Heart left ventricle (tissue), 16 donors: ENCODE results near the gene ASIC3. TPM values are rescaled to one million over a fixed set of nuclear protein-coding genes. Genes with fewer than 3 reads are reported as not detected.

Source experiments
- ATAC-seq, 4 donors: fragments of 200-7000 bp; cut with Tn5 transposase; one replicate each; pipeline ENCODE4 v1.9.1; 2020 to 2022; ENCODE audit warnings: moderate library complexity in 4 of 4, mild to moderate bottlenecking in 3 of 4, moderate number of reproducible peaks in 1 of 4
- DNase-seq, 5 donors: peaks; one replicate each; pipeline ENCODE4 v3.0.0-alpha.2; 2020
- H3K27ac ChIP-seq, 12 donors: fragments of 200-600 bp; sonication (generic) in 4 of 12; one replicate each; pipeline versions ENCODE4 v1.5.0 to v1.8.0; 2016 to 2022; ENCODE audit warnings: mild to moderate bottlenecking in 2 of 12
- H3K27me3 ChIP-seq, 9 donors: fragments of 200-600 bp; sonication (generic) in 2 of 9; one replicate each; pipeline versions ENCODE4 v1.5.1 to v1.8.0; 2016 to 2022; ENCODE audit warnings: mild to moderate bottlenecking in 3 of 9
- H3K36me3 ChIP-seq, 9 donors: fragments of 200-600 bp; sonication (generic) in 2 of 9; one replicate each; pipeline versions ENCODE4 v1.5.0 to v1.8.0; 2018 to 2022; ENCODE audit warnings: mild to moderate bottlenecking in 2 of 9
- H3K4me1 ChIP-seq, 12 donors: fragments of 200-600 bp; sonication (generic) in 4 of 12; one replicate each; pipeline versions ENCODE4 v1.5.0 to v1.8.0; 2016 to 2022; ENCODE audit warnings: mild to moderate bottlenecking in 3 of 12
- H3K4me3 ChIP-seq, 12 donors: fragments of 200-600 bp; sonication (generic) in 4 of 12; one replicate each; pipeline versions ENCODE4 v1.5.0 to v1.8.0; 2017 to 2022; ENCODE audit warnings: mild to moderate bottlenecking in 9 of 12, moderate library complexity in 4 of 12
- H3K9me3 ChIP-seq, 12 donors: fragments of 200-600 bp; sonication (generic) in 4 of 12; one replicate each; pipeline versions ENCODE4 v1.5.0 to v1.8.0; 2016 to 2022; ENCODE audit warnings: mild to moderate bottlenecking in 1 of 12
- POLR2A ChIP-seq, 2 donors: fragments of 450-650 bp; IDR thresholded peaks; one replicate each; pipeline ENCODE4 v1.6.1; 2017; ENCODE audit warnings: antibody characterized with exemption in 2 of 2, mild to moderate bottlenecking in 2 of 2, moderate library complexity in 2 of 2
- WGBS, 4 donors: extraction: QIAGEN DNeasy Blood & Tissue Kit in 2 of 4; methylation state at CpG; one replicate each; pipeline versions ENCODE4 v1.1.5 to v1.1.7; 2013 to 2018; 5-methylcytosine and 5-hydroxymethylcytosine counted together
- intact Hi-C, 10 donors: fragments of 100-400 bp; cut with DNase I; formaldehyde crosslinking; loops; one replicate each; pipeline versions ENCODE4 v1.11.1 to v1.14.2; 2022
- polyA plus RNA-seq, 2 donors: library from polyadenylated mRNA; stranded (reverse); fragments of 200-250 nt; gene quantifications; one replicate each; pipeline ENCODE4 v1.2.3, GENCODE V29; 2013
- total RNA-seq, 9 donors: library from RNA; depleted of rRNA in 2 of 9; stranded (reverse); fragments of >200 nt in 2 of 9; fragmentation: NEBNext Ultra II Directional in 3 of 9; extraction: Animal tissue kit (Norgen Biotek cat#: 25700) in 3 of 9; gene quantifications; one replicate each; pipeline versions ENCODE4 v1.1.0 to v1.2.4, GENCODE V29; 2016 to 2023
- TF ChIP-seq, protein P1 (sequence below), 12 donors: fragments of 200-600 bp; sonication (generic) in 4 of 12; IDR thresholded peaks; one replicate each; pipeline versions ENCODE4 v1.5.0 to v1.8.0; 2018 to 2022; ENCODE audit warnings: antibody characterized with exemption in 12 of 12, mild to moderate bottlenecking in 5 of 12
- donor health status: ischemic (EF 13 %, LVEDD 7.1; RV severe dilation, severe dysfunction).
- donor health status: healthy with polysubstance abuse.
- donor health status: DM: no; HTN: yes; CAD: no.
- donor health status: DM: no; HTN: no; CAD: no.
- donor health status: ischemic (EF 25% LVEDD 6.9; RV normal size, moderate dysfunction).
- donor health status: ischemic (EF 25% LVEDD 5.7; RV mildly dilated, moderate dysfunction).
- donor health status: healthy.
- donor health status: DM: yes; HTN: yes; CAD: no.
- donor health status: ischemic (EF 35%, LVEDD 5.7; RV mildly dilated, moderate dysfunction).
- donor health status: nonischemic (EF 11% LVEDD 7.7; RV severe dilation, severe dysfunction).
- donor health status: DM: yes; HTN: yes; CAD: no.
- donor health status: PGD.
- donor health status: ischemic (EF 29% LVEDD 5.4; RV normal size, mild dysfunction).
- donor health status: nonischemic (EF 23%, LVEDD 6.1; RV moderate dilation, normal function).

The ASIC3 gene
- total and polyA plus RNA-seq, 11 donors = 2.7 to 12.9 (median 4.8) TPM

DNA sequence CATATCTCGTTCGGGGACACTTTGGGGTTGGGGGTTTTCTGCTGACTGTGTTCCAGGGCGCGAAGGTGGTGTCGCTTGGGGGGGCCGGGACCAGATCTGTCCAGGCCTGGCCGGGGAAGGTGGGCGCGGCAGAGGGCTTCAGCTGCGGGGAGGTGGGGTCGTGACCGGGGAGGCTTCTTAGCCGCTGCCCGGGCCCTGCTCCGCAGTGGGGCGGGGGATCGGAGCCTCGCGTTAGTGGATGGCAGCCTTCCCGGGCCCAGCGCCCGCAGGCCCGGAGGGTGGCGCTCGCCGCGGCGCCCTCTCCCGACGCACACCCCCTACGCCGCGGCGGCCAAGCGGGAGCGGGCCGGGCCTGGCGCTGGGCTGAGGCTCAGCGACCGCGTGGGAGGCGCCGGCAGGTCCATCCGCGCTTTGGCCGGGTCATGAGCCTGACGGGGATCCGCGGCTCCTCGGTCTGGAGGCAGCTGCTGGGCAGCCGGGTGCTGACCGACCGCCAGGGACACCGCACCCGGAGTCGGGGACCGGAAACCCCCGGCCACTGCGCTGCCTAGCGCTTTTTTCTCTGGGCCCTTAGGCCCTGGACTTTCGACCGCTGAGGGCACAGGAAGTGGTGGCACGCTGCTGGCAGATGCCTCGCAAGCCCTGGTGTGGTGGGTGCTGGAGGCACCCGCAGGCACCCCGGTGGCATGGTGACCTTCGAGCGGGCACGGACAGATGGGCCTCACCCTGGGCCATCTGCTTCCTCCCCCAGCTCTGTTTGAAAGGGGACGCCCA lies 39.1 kb downstream of the ASIC3 start:
- Histone ChIP-seq H3K4me3 (peak overlapping the region; percentile 60 to 96 (median 81)), H3K36me3 (peaks cover 0 to 7% (median 0%) of the 10 kb centered on the region in 9 donors), H3K27me3 (no peaks in the 10 kb centered on the region), H3K4me1 (peaks cover 3 to 73% (median 61%) of the 10 kb centered on the region in 12 donors), H3K27ac (peak overlapping the region; percentile 66 to 95 (median 90)), H3K9me3 (no peaks in the 10 kb centered on the region)
- 1 to 2% (median 1%) methylated on average over 28 to 70 of the region's 70 CpGs for WGBS, 4 donors
- intact Hi-C loops = loop anchor here in 3 of 10 donors (1.0 to 2.0 kb wide), 3 partner anchors 23 to 59 kb away; partner anchors contain the start of genes ABCB8 (in 2 of the 3) and SLC4A2 (in 1 of the 3)
- DNase-seq (peak; percentile 67 to 82 (median 71)), ATAC-seq (peak in 3 of 4 donors; percentile 22 to 61 (median 55))
- TF ChIP-seq POLR2A (IDR thresholded peaks at IDR 0.05) = no peak
- TF ChIP-seq, protein P1, sequence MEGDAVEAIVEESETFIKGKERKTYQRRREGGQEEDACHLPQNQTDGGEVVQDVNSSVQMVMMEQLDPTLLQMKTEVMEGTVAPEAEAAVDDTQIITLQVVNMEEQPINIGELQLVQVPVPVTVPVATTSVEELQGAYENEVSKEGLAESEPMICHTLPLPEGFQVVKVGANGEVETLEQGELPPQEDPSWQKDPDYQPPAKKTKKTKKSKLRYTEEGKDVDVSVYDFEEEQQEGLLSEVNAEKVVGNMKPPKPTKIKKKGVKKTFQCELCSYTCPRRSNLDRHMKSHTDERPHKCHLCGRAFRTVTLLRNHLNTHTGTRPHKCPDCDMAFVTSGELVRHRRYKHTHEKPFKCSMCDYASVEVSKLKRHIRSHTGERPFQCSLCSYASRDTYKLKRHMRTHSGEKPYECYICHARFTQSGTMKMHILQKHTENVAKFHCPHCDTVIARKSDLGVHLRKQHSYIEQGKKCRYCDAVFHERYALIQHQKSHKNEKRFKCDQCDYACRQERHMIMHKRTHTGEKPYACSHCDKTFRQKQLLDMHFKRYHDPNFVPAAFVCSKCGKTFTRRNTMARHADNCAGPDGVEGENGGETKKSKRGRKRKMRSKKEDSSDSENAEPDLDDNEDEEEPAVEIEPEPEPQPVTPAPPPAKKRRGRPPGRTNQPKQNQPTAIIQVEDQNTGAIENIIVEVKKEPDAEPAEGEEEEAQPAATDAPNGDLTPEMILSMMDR (IDR thresholded peaks at IDR 0.05) = peak; percentile 6 to 62 (median 33)

DNA sequence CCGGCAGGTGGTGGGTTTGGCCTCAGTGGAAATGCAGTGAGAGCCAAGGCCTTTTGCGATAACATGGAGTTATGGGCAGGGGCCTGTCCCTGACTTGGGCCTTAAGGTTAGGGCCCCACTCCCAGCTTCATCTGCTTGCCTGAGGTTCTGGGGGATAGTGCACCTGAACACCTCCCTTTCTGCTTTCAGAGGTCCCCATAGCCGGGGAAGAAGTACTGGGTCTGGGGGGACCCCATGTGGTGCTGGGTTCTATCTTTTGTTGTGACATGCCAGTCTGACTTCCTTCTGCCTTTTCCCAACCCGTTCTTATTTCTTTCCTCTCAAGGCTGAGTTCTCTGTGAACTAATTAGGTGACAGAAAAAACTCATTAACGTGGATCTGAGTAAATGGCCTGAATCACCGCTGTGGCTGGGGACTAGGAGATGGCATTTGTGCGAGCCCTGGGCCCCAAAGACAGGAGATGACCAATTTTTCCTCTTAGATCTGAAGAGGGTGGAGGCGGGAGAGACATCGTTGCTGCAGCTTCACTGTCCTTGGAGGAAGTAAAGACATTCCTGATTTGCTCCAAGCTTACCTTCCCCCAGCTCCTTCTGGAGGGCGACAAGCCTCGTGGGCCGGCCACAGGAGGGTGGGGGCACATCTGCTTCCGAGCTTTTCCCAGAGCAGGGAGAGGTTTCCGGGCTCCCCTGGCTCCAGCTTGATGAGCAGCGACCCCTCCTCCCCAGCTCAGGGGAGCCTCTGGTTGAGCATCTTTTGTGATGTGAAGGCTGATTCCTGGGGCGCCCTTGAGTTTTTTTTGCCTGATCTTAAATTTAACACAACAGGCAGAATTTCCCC lies 39.9 kb downstream of the ASIC3 start:
- WGBS, 4 donors = 42 to 61% (median 46%) methylated on average over 15 to 16 of the region's 16 CpGs
- Histone ChIP-seq H3K9me3 (no peaks in the 10 kb centered on the region), H3K4me3 (peak overlapping the region; percentile 60 to 96 (median 81)), H3K36me3 (peaks cover 0 to 7% (median 0%) of the 10 kb centered on the region in 9 donors), H3K4me1 (peaks cover 0 to 73% (median 60%) of the 10 kb centered on the region in 12 donors), H3K27ac (peak overlapping the region; percentile 66 to 95 (median 90)), H3K27me3 (no peaks in the 10 kb centered on the region)
- peak in 2 of 5 donors; percentile 55 to 63 for DNase-seq
- ATAC-seq = peak in 1 of 4 donors; percentile 23
- no peak for TF ChIP-seq POLR2A (IDR thresholded peaks at IDR 0.05)
- TF ChIP-seq, protein P1 (IDR thresholded peaks at IDR 0.05) = no peak
- intact Hi-C loops = loop anchor here in 1 of 10 donors (2.0 kb wide), 1 partner anchor 59 kb away; the partner anchor contains the start of gene ABCB8

DNA sequence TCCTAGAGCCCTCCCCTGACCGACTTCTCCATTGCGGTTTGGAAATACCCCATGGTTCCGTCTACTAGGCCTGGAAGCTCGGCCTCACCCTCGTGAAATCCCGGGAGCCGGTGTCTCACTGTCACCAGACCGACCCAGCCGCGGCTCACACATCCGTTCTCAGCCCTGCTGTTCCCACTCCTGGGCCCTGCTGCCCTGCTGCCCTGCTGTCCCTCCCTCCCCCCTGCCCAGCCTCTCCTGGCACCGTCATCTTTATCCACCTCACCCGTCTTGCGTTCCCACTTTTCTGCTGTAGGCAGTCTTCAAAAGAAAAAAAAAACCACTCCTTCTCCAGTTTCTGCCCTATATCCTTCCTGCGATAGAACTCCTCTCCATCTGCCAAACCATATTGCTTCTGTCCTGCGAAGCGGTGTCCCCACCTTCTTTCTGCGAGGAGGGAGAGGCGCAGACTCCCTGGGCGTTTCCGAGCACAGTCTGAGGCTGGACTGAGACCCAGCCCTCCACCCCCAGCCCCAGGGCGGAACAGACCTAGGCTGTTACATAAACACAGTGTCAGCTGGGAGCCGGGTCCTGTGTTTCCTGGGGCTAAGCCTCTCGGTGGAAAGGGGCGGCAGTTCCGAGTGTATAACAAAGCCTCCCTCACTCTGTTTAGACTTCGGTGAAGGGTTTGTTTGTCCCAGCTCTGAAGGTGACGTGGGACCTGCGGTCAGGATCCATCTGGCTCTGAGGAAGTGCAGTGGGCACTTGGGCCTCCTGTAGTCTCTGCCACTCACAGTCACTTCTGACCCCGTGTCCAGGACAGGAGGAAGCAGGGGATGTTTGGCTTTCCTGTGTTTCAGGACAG lies 40.7 kb downstream of the ASIC3 start:
- WGBS, 4 donors = 40 to 44% (median 42%) methylated on average over 29 to 30 of the region's 30 CpGs
- peak; percentile 49 to 78 (median 53) for ATAC-seq
- H3K4me1 ChIP-seq = peaks cover 0 to 67% (median 55%) of the 10 kb centered on the region in 12 donors

More for the DNA sequence above, 40.7 kb downstream of the ASIC3 start:
- Histone ChIP-seq H3K27me3 (no peaks in the 10 kb centered on the region), H3K27ac (peak overlapping the region; percentile 66 to 95 (median 90)), H3K4me3 (peak overlapping the region in 11 of 12 donors; percentile 11 to 96 (median 80)), H3K9me3 (no peaks in the 10 kb centered on the region), H3K36me3 (peaks cover 0 to 7% (median 0%) of the 10 kb centered on the region in 9 donors)
- DNase-seq = peak; percentile 80 to 83 (median 81)
- intact Hi-C loops = loop anchor here in 1 of 10 donors (2.0 kb wide), 1 partner anchor 60 kb away; the partner anchor contains the start of gene ABCB8
- peak in 1 of 2 donors; percentile 27 for TF ChIP-seq POLR2A (IDR thresholded peaks at IDR 0.05)
- TF ChIP-seq, protein P1 (IDR thresholded peaks at IDR 0.05) = no peak
